ENCODE results near the gene F7.
"Not testable (repeated sequence)": the region's sequence is repeated elsewhere in the genome, so short reads cannot be mapped to it uniquely, and the experiment has no call there.

F7 gene

GRCh38 chr13:113106711-113107351 is 1.2 kb downstream of the F7 start:
- no peaks in the 10 kb centered on the region for H4K20me1 ChIP-seq (ENCODE audit: insufficient read depth)
- no peak overlapping the region for H2AFZ ChIP-seq (ENCODE audit: low read depth)
- H3K36me3 ChIP-seq (ENCODE audit: insufficient read depth) = no peaks in the 10 kb centered on the region
- no peak overlapping the region for H3K4me2 ChIP-seq
- H3K4me3 ChIP-seq (IDR thresholded peaks at IDR 0.05; ENCODE audit: insufficient read depth, low read depth, low read length) = no peak overlapping the region
- no peak overlapping the region for H3K27ac ChIP-seq
- H3K79me2 ChIP-seq (ENCODE audit: insufficient read depth, low read depth) = no peaks in the 10 kb centered on the region
- H3K9ac ChIP-seq = no peak overlapping the region
- TF ChIP-seq CTCF (conservative IDR thresholded peaks at IDR 0.05; ENCODE audit: low read depth, low read length) = no peak
- H3K27me3 ChIP-seq (ENCODE audit: insufficient read depth, low read depth) = no peaks in the 10 kb centered on the region
- H3K4me1 ChIP-seq (ENCODE audit: low read depth, poor library complexity, severe bottlenecking) = no peaks in the 10 kb centered on the region

- not testable (repeated sequence) for H3K4me1 ChIP-seq (ENCODE audit: low read depth, poor library complexity, severe bottlenecking); H3K4me3 ChIP-seq (IDR thresholded peaks at IDR 0.05; ENCODE audit: insufficient read depth, low read depth, low read length); H4K20me1 ChIP-seq (ENCODE audit: insufficient read depth); H3K4me2 ChIP-seq; H2AFZ ChIP-seq (ENCODE audit: low read depth); H3K79me2 ChIP-seq (ENCODE audit: insufficient read depth, low read depth); H3K27me3 ChIP-seq (ENCODE audit: insufficient read depth, low read depth); H3K9ac ChIP-seq; H3K27ac ChIP-seq; H3K36me3 ChIP-seq (ENCODE audit: insufficient read depth)
These were observed 2.9 kb downstream of the F7 start for GRCh38 chr13:113108521-113108920.

- no peaks in the 10 kb centered on the region for H4K20me1 ChIP-seq (ENCODE audit: insufficient read depth)
- H2AFZ ChIP-seq (ENCODE audit: low read depth) = no peak overlapping the region
- no peak for TF ChIP-seq CTCF (conservative IDR thresholded peaks at IDR 0.05; ENCODE audit: low read depth, low read length)
- no peaks in the 10 kb centered on the region for H3K36me3 ChIP-seq (ENCODE audit: insufficient read depth)
- no peaks in the 10 kb centered on the region for H3K27me3 ChIP-seq (ENCODE audit: insufficient read depth, low read depth)
- H3K27ac ChIP-seq = no peak overlapping the region
- H3K9ac ChIP-seq = no peak overlapping the region
- no peaks in the 10 kb centered on the region for H3K4me1 ChIP-seq (ENCODE audit: low read depth, poor library complexity, severe bottlenecking)
- no peaks in the 10 kb centered on the region for H3K79me2 ChIP-seq (ENCODE audit: insufficient read depth, low read depth)
- no peak overlapping the region for H3K4me2 ChIP-seq
- H3K4me3 ChIP-seq (IDR thresholded peaks at IDR 0.05; ENCODE audit: insufficient read depth, low read depth, low read length) = no peak overlapping the region
These were observed 3.8 kb downstream of the F7 start for GRCh38 chr13:113109151-113110047.

- Histone ChIP-seq H3K27ac (no peak overlapping the region), H3K79me2 (ENCODE audit: insufficient read depth, low read depth) (no peaks in the 10 kb centered on the region), H3K27me3 (ENCODE audit: insufficient read depth, low read depth) (no peaks in the 10 kb centered on the region; the same call in 1 of the 2 replicates), H3K4me2 (no peak overlapping the region), H3K36me3 (ENCODE audit: insufficient read depth) (no peaks in the 10 kb centered on the region), H2AFZ (ENCODE audit: low read depth) (no peak overlapping the region), H3K9ac (no peak overlapping the region), H4K20me1 (ENCODE audit: insufficient read depth) (no peaks in the 10 kb centered on the region), H3K4me1 (ENCODE audit: low read depth, poor library complexity, severe bottlenecking) (no peaks in the 10 kb centered on the region), H3K4me3 (IDR thresholded peaks at IDR 0.05; ENCODE audit: insufficient read depth, low read depth, low read length) (no peak overlapping the region)
- TF ChIP-seq CTCF (conservative IDR thresholded peaks at IDR 0.05; ENCODE audit: low read depth, low read length) = no peak
These were observed 4.7 kb downstream of the F7 start for GRCh38 chr13:113110048-113110851.

All from KMS-11 (cell line).